K562 (cell line): ENCODE results near the gene KAZALD1. TPM values are rescaled to one million over a fixed set of nuclear protein-coding genes. Genes with fewer than 3 reads are reported as not detected.

Source experiments
- ARNT ChIP-seq, 2 experiments: fragments of 450-650 bp; IDR thresholded peaks; 2 replicates each; pipeline ENCODE4 v1.6.1; 2016; ENCODE audit warnings: mild to moderate bottlenecking in 1 of 2
- GTF2F1 ChIP-seq: IDR thresholded peaks from 2 replicates; pipeline ENCODE4 v1.6.1; 2011; ENCODE audit warnings: low read depth, low read length, improper control_type of control experiment
- HDAC1 ChIP-seq, 2 experiments: fragments of 450-650 bp; IDR thresholded peaks; 2 replicates each; pipeline ENCODE4 v1.6.1; 2016 to 2017; ENCODE audit warnings: inconsistent platforms in 1 of 2, mild to moderate bottlenecking in 1 of 2, moderate library complexity in 1 of 2
- MAFF ChIP-seq: IDR thresholded peaks from 2 replicates; pipeline ENCODE4 v1.6.1; 2012; ENCODE audit warnings: low read length, improper control_type of control experiment
- NKRF ChIP-seq: fragments of 450-650 bp; IDR thresholded peaks from 2 replicates; pipeline ENCODE4 v1.6.1; 2016; ENCODE audit warnings: borderline replicate concordance
- SIN3A ChIP-seq, 2 experiments: fragments of 150-350 bp in 1 of 2; IDR thresholded peaks; 2 replicates each; pipeline ENCODE4 v1.6.1; 2011 to 2016; ENCODE audit warnings: borderline replicate concordance in 2 of 2, low read depth in 2 of 2, low read length in 2 of 2, mild to moderate bottlenecking in 2 of 2, moderate library complexity in 2 of 2; ENCODE audit not compliant: control insufficient read depth in 1 of 2
- SP1 ChIP-seq: sonication (generic); formaldehyde crosslinking; IDR thresholded peaks from 2 replicates; pipeline ENCODE4 v1.8.1; 2022; ENCODE audit warnings: mild to moderate bottlenecking, missing genetic modification reagents
- ZNF146 ChIP-seq: IDR thresholded peaks from one replicate; pipeline ENCODE4 v1.6.1; 2018; ENCODE audit warnings: missing compliant biosample characterization; ENCODE audit not compliant: unreplicated experiment
- polyA plus RNA-seq, 8 experiments: library from polyadenylated mRNA; depleted of rRNA in 4 of 8; stranded (reverse) in 5 of 8; unstranded in 3 of 8; fragments of >200 nt; fragmentation: Nextera tagmentation in 2 of 8; fragmentation: Illumina TruSeq in 1 of 8; extraction: Ambion mirVana in 2 of 8; extraction: Trizol in 1 of 8; gene quantifications; 2 replicates each; pipeline versions ENCODE4 v1.2.1 to v1.2.3, GENCODE V29; 2011 to 2014; ENCODE audit warnings: inconsistent platforms in 1 of 8, missing spikeins in 1 of 8
- total RNA-seq, 7 experiments: library from RNA; depleted of rRNA in 6 of 7; stranded (reverse); fragments of >200 nt in 6 of 7; fragmentation: Illumina TruSeq in 2 of 7; extraction: Trizol in 2 of 7; gene quantifications; 2 replicates each; pipeline versions ENCODE4 v1.2.1 to v1.2.3, GENCODE V29; 2011 to 2021; ENCODE audit warnings: low replicate concordance in 1 of 7
- TF ChIP-seq, protein P1 (sequence below): fragments of 150-350 bp; conservative IDR thresholded peaks from 2 replicates; pipeline ENCODE4 v1.6.1; 2014; ENCODE audit warnings: low read length
- TF ChIP-seq, protein P2 (sequence below): sonication (generic); formaldehyde crosslinking; IDR thresholded peaks from 2 replicates; pipeline ENCODE4 v1.8.0; 2022; ENCODE audit warnings: mild to moderate bottlenecking, low read depth, missing genetic modification reagents

Gene KAZALD1
- total and polyA plus RNA-seq, 9 of the 15 experiments (the other 6 are each of a cell fraction or from before 2014, with no cell fraction given): 0.15 to 10.0 (median 4.9) TPM

GRCh38 chr10:101060036-101060950 lies 1.5 kb upstream of the KAZALD1 start (continued):
- TF ChIP-seq, protein P1, sequence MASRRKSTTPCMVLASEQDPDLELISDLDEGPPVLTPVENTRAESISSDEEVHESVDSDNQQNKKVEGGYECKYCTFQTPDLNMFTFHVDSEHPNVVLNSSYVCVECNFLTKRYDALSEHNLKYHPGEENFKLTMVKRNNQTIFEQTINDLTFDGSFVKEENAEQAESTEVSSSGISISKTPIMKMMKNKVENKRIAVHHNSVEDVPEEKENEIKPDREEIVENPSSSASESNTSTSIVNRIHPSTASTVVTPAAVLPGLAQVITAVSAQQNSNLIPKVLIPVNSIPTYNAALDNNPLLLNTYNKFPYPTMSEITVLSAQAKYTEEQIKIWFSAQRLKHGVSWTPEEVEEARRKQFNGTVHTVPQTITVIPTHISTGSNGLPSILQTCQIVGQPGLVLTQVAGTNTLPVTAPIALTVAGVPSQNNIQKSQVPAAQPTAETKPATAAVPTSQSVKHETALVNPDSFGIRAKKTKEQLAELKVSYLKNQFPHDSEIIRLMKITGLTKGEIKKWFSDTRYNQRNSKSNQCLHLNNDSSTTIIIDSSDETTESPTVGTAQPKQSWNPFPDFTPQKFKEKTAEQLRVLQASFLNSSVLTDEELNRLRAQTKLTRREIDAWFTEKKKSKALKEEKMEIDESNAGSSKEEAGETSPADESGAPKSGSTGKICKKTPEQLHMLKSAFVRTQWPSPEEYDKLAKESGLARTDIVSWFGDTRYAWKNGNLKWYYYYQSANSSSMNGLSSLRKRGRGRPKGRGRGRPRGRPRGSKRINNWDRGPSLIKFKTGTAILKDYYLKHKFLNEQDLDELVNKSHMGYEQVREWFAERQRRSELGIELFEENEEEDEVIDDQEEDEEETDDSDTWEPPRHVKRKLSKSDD: no peak; the same call in 1 of the 2 replicates
- TF ChIP-seq GTF2F1: no peak
- TF ChIP-seq SP1 (CRISPR knock-in tag): 0 out of 2 replicates have a peak, but pooled peaks have one; percentile 13
- no peak for TF ChIP-seq ZNF146
- TF ChIP-seq MAFF: peak; percentile 44; the same call in 1 of the 2 replicates
- TF ChIP-seq SIN3A (IDR thresholded peaks at IDR 0.05; ENCODE audit: borderline replicate concordance in 2 of 2, control insufficient read depth in 1 of 2, low read depth in 2 of 2, low read length in 2 of 2): peak; percentile 74 to 76; a peak in 1 of 4 replicates
- TF ChIP-seq, protein P2, sequence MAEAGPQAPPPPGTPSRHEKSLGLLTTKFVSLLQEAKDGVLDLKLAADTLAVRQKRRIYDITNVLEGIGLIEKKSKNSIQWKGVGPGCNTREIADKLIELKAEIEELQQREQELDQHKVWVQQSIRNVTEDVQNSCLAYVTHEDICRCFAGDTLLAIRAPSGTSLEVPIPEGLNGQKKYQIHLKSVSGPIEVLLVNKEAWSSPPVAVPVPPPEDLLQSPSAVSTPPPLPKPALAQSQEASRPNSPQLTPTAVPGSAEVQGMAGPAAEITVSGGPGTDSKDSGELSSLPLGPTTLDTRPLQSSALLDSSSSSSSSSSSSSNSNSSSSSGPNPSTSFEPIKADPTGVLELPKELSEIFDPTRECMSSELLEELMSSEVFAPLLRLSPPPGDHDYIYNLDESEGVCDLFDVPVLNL (CRISPR knock-in tag): peak; percentile 91
- peak in 1 of 2 experiments; percentile 75; a peak in 1 of 4 replicates for TF ChIP-seq HDAC1 (IDR thresholded peaks at IDR 0.05)
- peak; percentile 72; the same call in 1 of the 2 replicates for TF ChIP-seq NKRF
- TF ChIP-seq ARNT (IDR thresholded peaks at IDR 0.05): no peak
